Glutamatergic neuron (in vitro differentiated cells): ENCODE results near the gene KCNH3. TPM values are rescaled to one million over a fixed set of nuclear protein-coding genes. Genes with fewer than 3 reads are reported as not detected.

ENCODE experiments used
- DNase-seq: peaks from one replicate; pipeline ENCODE4 v3.0.0; 2022
- H3K27ac Mint-ChIP-seq: one replicate; pipeline ENCODE4 v1.8.0; 2020; ENCODE audit warnings: mild to moderate bottlenecking, mixed read lengths, inconsistent platforms; ENCODE audit not compliant: unreplicated experiment
- H3K27me3 Mint-ChIP-seq: one replicate; pipeline ENCODE4 v1.8.0; 2020; ENCODE audit warnings: mild to moderate bottlenecking, moderate library complexity, mixed read lengths, inconsistent platforms; ENCODE audit not compliant: unreplicated experiment
- H3K36me3 Mint-ChIP-seq: one replicate; pipeline ENCODE4 v1.8.0; 2020; ENCODE audit warnings: mild to moderate bottlenecking, mixed read lengths, inconsistent platforms; ENCODE audit not compliant: unreplicated experiment
- H3K4me1 Mint-ChIP-seq: one replicate; pipeline ENCODE4 v1.8.0; 2020; ENCODE audit warnings: mild to moderate bottlenecking, low read depth, mixed read lengths, inconsistent platforms; ENCODE audit not compliant: unreplicated experiment
- H3K4me3 Mint-ChIP-seq: one replicate; pipeline ENCODE4 v1.8.0; 2020; ENCODE audit warnings: mild to moderate bottlenecking, mixed read lengths, inconsistent platforms; ENCODE audit not compliant: unreplicated experiment
- H3K9me3 Mint-ChIP-seq: one replicate; pipeline ENCODE4 v1.8.0; 2020; ENCODE audit warnings: mild to moderate bottlenecking, moderate library complexity, mixed read lengths, inconsistent platforms; ENCODE audit not compliant: unreplicated experiment
- CTCF ChIP-seq: fragments of 200-600 bp; sonication (generic); IDR thresholded peaks from one replicate; pipeline ENCODE4 v1.5.0; 2021; ENCODE audit not compliant: partially characterized antibody, unreplicated experiment
- total RNA-seq: library from RNA; stranded (reverse); fragmentation: NEBNext Ultra II Directional; extraction: Animal tissue kit (Norgen Biotek cat#: 25700); gene quantifications from one replicate; pipeline ENCODE4 v1.2.1, GENCODE V29; 2021; ENCODE audit not compliant: unreplicated experiment

Gene KCNH3
- total RNA-seq, 1 donor from 2014 or later = 5.9 TPM

- DNase-seq = no peak
- Mint-ChIP-seq H3K4me3 (no peak overlapping the region), H3K4me1 (peaks cover 20% of the 10 kb centered on the region), H3K27ac (no peak overlapping the region), H3K36me3 (peaks cover 6% of the 10 kb centered on the region), H3K27me3 (peaks cover 4% of the 10 kb centered on the region), H3K9me3 (peaks cover 7% of the 10 kb centered on the region)
- TF ChIP-seq CTCF = no peak
Measured at GRCh38 chr12:49587174-49587908, 48.5 kb downstream of the KCNH3 start.

GRCh38 chr12:49588281-49588680, 49.5 kb downstream of the KCNH3 start:
- TF ChIP-seq CTCF = no peak
- no peak overlapping the region for H3K27ac Mint-ChIP-seq
- H3K27me3 Mint-ChIP-seq = peaks cover 4% of the 10 kb centered on the region
- H3K4me1 Mint-ChIP-seq = peaks cover 20% of the 10 kb centered on the region
- DNase-seq = no peak
- peaks cover 5% of the 10 kb centered on the region for H3K9me3 Mint-ChIP-seq
- H3K36me3 Mint-ChIP-seq = peaks cover 6% of the 10 kb centered on the region
- H3K4me3 Mint-ChIP-seq = no peak overlapping the region

GRCh38 chr12:49588721-49589516, 50.1 kb downstream of the KCNH3 start:
- peaks cover 6% of the 10 kb centered on the region for H3K36me3 Mint-ChIP-seq
- peaks cover 17% of the 10 kb centered on the region for H3K4me1 Mint-ChIP-seq
- no peak for TF ChIP-seq CTCF
- H3K27ac Mint-ChIP-seq = no peak overlapping the region
- no peak overlapping the region for H3K4me3 Mint-ChIP-seq
- no peak for DNase-seq
- peaks cover 4% of the 10 kb centered on the region for H3K27me3 Mint-ChIP-seq
- peaks cover 5% of the 10 kb centered on the region for H3K9me3 Mint-ChIP-seq

- H3K27ac Mint-ChIP-seq = no peak overlapping the region
- no peak overlapping the region for H3K4me3 Mint-ChIP-seq
- no peak for DNase-seq
- peaks cover 5% of the 10 kb centered on the region for H3K36me3 Mint-ChIP-seq
- peaks cover 7% of the 10 kb centered on the region for H3K27me3 Mint-ChIP-seq
- H3K4me1 Mint-ChIP-seq = no peaks in the 10 kb centered on the region
- H3K9me3 Mint-ChIP-seq = peaks cover 2% of the 10 kb centered on the region
- TF ChIP-seq CTCF = no peak
Measured at GRCh38 chr12:49598527-49598926, 59.7 kb downstream of the KCNH3 start.

GRCh38 chr12:49599961-49600360, 61.1 kb downstream of the KCNH3 start:
- Mint-ChIP-seq H3K36me3 (peaks cover 5% of the 10 kb centered on the region), H3K4me3 (no peak overlapping the region), H3K9me3 (peaks cover 2% of the 10 kb centered on the region), H3K4me1 (no peaks in the 10 kb centered on the region), H3K27me3 (peaks cover 7% of the 10 kb centered on the region), H3K27ac (no peak overlapping the region)
- no peak for TF ChIP-seq CTCF
- no peak for DNase-seq
